HG03066 (cell line): Measurements from ENCODE around the gene ACVR2A.

Source experiments
- ATAC-seq: cut with Tn5 transposase; IDR thresholded peaks from one replicate; pipeline ENCODE4 v1.9.1; 2021; ENCODE audit warnings: low read depth; ENCODE audit not compliant: unreplicated experiment

Gene ACVR2A

DNA sequence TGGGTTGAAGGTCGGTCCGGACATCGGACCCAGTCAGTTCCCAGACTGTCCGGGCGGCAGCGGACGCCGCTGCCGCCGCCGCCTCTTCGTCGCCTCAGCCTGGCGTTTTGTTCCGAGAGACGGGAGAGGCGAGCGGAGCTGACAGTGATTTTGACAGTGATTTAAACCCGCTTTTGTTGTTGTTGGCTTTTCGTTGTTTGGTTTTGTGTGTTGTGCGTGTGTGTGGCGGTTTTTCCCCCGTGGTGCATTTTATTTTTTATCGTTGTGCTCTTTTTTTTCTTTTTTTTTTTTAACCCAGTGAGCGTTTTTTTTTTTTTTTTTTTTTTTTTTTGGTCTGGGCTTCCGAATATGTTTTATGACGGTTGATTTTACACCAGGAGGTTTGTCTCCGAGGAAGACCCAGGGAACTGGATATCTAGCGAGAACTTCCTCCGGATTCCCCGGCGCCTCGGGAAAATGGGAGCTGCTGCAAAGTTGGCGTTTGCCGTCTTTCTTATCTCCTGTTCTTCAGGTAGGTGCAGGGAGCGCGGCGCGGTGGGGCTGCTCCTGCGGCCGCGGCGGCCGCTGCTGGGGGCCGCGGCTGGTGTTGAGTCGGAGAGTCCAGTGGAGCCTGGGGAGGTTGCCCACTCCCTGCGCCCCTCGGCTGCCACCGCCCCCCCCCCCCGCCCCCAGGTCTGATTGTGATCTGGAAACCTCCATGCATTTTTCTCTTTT, at the start of gene ACVR2A:
Gene ACVR2A (plus strand): TSS at position 333 of the 714 bp plus-strand sequence. CDS start 124 bp downstream, at position 457.
- peak; percentile 34 for ATAC-seq

GRCh38 chr2:147800316-147800715, 44.5 kb upstream of the ACVR2A start:
- no peak for ATAC-seq

DNA sequence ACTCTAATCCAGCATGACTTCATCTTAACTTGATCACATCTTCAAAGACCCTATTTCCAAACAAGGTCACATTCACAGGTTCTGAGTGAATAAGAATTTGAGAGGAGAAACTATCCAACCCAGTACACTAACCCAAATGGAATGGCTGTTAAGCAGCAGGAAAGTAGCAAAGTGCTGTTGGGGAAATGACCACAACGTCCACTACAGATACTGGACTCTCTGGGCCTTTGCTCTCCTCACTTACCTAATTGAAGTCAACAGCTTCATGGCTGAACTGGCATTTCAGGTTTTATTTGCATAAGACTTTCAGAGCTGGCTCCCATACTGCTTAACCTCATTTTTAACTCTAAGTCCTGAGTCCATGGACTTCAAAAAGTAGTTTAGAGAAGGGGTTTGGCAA, 38.0 kb upstream of the ACVR2A start:
- no peak for ATAC-seq

DNA sequence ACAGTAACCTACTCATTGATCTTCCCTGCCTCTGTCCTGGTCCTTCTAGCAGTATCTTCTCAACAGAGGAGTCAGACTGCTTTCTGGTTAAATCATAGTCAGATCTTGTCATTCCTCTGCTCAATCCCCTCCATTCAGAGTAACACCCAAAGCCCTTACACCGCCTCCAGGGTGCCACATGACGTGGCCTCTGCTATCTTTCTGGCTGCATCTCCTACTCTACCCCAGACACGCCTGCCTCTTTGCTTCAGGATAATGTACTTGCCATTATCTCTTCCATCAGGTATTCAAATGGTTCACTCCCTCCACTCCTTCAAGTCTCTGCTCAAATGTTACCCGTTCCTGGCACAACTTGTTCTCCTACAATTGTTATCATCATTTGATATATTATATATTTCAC, 36.3 kb upstream of the ACVR2A start:
- ATAC-seq = no peak

GRCh38 chr2:147810883-147811765, 33.7 kb upstream of the ACVR2A start:
- no peak for ATAC-seq

- ATAC-seq = no peak
Measured at GRCh38 chr2:147818741-147819140, 26.1 kb upstream of the ACVR2A start.

GRCh38 chr2:147824620-147825019, 20.2 kb upstream of the ACVR2A start:
- no peak for ATAC-seq

DNA sequence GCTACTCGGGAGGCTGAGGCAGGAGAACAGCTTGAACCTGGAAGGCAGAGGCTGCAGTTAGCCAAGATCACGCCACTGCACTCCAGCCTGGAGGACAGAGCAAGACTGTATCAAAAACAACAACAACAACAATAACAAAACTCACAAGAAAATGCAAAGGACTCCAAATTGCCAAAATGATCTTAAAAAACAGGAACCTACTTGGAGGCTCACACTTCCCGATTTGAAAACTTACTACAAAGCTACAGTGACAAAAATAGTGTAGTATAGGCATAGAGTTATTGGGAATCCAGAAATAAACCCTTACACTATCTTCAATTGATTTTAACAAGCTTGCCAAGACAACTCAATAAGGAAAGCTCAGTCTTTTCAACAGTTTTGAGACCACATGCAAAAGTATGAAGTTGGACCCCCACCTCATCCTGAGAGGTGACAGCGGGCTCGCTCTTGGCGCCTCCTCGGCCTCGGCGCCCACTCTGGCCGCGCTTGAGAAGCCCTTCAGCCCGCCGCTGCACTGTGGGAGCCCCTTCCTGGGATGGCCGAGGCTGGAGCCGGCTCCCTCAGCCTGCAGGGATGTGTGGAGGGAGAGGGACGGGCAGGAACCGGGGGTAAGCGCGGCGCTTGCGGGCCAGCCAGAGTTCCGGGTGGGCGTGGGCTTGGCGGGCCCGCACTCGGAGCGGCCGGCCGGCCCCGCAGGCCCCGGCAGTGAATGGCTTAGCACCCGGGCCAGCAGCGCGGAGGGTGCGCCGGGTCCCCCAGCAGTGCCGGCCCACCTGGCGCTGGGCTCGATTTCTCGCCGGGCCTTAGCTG, 18.3 kb upstream of the ACVR2A start:
- ATAC-seq = no peak

DNA sequence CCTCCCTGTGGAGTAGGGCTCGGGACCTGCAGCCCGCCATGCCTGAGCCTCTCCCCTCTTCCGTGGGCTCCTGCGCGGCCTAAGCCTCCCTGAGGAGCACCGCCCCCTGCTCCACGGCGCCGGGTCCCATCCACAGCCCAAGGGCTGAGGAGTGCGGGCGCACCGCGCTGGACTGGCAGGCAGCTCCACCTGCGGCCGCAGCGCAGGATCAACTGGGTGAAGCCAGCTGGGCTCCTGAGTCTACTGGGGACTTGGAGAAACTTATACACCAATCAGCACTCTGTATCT, 17.8 kb upstream of the ACVR2A start:
- no peak for ATAC-seq

GRCh38 chr2:147829106-147829505, 15.7 kb upstream of the ACVR2A start:
- ATAC-seq = no peak

GRCh38 chr2:147836099-147836498, 8.7 kb upstream of the ACVR2A start:
- ATAC-seq = no peak

GRCh38 chr2:147843391-147843863, 1.4 kb upstream of the ACVR2A start:
- ATAC-seq = no peak

GRCh38 chr2:147843864-147844696, 749 bp upstream of the ACVR2A start:
- peak; percentile 87 for ATAC-seq

DNA sequence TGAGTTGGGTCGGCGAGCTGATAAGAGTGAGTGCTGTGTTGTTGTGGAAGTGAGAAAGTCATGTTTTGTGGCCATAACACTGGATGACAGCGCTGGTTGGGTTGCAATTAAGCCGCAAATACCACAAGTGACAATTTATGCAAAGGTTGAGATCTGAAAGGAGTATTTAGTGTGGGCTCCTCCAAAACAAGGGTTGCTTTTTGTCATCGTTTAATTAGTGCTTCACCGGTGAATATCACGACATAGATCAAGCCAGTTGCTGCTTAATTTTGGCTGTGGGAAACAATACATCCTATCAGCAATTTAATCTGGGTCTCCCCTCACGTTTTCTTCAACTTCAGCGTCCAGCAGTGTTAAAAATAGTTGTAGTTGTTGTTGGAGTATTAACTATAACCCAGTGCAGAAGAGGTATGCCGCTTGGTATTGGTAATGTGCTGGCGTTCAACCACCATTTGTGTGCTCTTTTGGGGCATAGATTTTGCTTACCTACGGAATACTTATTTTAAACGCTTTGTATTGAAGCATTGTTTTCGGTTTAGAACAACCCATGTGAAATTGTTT, 662 bp downstream of the ACVR2A start:
- peak; percentile 49 for ATAC-seq

- no peak for ATAC-seq
Measured at GRCh38 chr2:147846412-147847081, 1.7 kb downstream of the ACVR2A start.

- ATAC-seq = no peak
Measured at GRCh38 chr2:147847746-147848391, 3.0 kb downstream of the ACVR2A start.

DNA sequence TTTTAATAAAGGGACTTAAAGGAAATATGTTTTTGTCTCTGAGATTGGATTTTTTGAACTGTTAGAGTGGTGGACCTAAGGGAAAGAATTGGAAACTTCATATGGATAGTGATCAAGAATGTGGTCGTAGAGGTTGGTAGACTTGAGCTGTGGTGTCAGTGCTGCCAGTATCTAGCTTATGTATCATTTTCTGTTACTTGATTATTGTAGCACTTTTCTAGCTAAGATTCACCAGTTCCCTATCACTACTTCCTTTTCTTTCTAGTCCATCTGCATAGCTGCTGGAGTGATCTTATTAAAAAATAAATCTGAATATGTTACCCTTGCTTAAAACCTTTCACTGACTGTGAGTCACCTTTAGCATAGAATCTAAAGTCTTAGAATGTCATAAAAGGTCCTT, 6.0 kb downstream of the ACVR2A start:
- no peak for ATAC-seq

DNA sequence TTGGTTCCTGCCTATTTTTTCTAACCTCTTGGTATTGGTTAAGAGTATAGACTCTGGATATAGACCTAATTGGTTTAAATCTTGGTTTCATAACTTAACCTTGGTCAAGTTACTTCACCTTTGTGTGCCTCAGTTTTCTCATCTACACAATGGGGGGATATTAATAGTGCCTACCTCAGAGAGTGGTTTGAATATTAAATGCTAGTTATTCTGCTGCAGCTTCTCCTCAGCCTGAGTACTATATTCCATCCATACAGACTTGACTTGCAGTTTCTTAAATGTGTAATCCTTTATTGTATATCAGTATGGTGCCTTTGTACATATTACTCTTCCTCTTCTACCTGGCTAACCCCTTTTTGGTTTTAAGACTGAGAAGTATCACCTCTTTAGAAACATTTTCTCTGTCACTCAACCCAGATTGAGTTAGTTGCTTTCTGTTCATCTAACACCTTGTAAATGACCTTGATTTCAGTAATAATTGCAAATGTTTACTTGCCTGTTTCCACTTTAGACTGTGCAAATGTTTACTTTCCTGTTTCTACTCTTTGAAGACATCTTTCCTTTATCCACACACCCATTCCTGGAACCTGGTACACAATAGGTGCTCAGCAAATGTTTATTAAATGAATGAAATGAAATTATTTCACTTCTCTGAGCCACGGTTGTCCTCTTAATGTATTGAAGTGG, 6.6 kb downstream of the ACVR2A start:
- ATAC-seq = no peak
